Thoracic aorta endothelial cell (primary cell): ENCODE measurements around the gene CCZ1B. TPM values are rescaled to one million over a fixed set of nuclear protein-coding genes. Genes with fewer than 3 reads are reported as not detected.

Experiments used
- total RNA-seq: library from RNA; depleted of rRNA; stranded (reverse); fragments of >200 nt; gene quantifications from 2 replicates; pipeline ENCODE4 v1.2.3, GENCODE V29; 2012

The CCZ1B gene
- 69.1 and 113 TPM in 2 replicates for total RNA-seq

GRCh38 chr7:6826151-6826550 is at the start of gene CCZ1B:
TSS of gene CCZ1B (minus strand) at chr7:6826275. CDS start at chr7:6826197, 78 bp downstream.

GRCh38 chr7:6753964-6754363 is 72.1 kb downstream of the CCZ1B start, which contains the start of gene RSPH10B2:
TSS of gene RSPH10B2 (plus strand) at chr7:6754103. CDS start at chr7:6757678, 3,575 bp downstream.

Other genes with a start within 250 kb of the CCZ1B start
- 30.7 and 33.9 TPM in 2 replicates for gene ZDHHC4, start 248.8 kb downstream of the CCZ1B start, total RNA-seq
- 19.2 and 26.7 TPM in 2 replicates for gene INTS15, start 236.3 kb downstream of the CCZ1B start, total RNA-seq
- 0.13 and 0.14 TPM in 2 replicates for gene ZNF853, start 210.7 kb downstream of the CCZ1B start, total RNA-seq
- 11.1 and 13.0 TPM in 2 replicates for gene ZNF316, start 189.0 kb downstream of the CCZ1B start, total RNA-seq
- 20.2 and 21.3 TPM in 2 replicates for gene ZNF12, start 119.3 kb downstream of the CCZ1B start, total RNA-seq
- gene RSPH10B2, start 72.2 kb downstream of the CCZ1B start, total RNA-seq: not detected in 2 replicates